DMS 273 (cell line): Measurements from ENCODE around the gene ATP2A3.

Experiments
- DNase-seq: peaks from one replicate; lab custom pipeline; 2025; ENCODE audit not compliant: unreplicated experiment; lab: John Stamatoyannopoulos, UW

ATP2A3 gene

DNA sequence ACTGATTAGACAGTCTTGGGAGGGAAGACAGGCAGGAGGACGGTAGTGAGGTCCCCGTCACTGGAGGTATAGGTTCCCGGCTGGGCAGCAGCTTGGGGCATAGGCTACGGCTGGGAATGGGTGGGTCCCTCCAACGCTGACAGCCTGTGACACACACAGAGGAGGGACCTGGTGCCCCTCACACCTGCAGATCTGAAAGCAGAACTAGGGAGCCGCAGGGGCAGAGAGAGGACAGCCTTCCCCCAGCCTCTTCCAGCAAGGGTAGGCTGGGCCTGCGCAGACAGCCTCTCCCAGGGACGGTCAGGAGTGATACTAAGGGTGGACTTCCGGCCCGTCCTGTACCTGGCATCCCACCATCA, 49.9 kb downstream of the ATP2A3 start:
- DNase-seq, result no peak

DNA sequence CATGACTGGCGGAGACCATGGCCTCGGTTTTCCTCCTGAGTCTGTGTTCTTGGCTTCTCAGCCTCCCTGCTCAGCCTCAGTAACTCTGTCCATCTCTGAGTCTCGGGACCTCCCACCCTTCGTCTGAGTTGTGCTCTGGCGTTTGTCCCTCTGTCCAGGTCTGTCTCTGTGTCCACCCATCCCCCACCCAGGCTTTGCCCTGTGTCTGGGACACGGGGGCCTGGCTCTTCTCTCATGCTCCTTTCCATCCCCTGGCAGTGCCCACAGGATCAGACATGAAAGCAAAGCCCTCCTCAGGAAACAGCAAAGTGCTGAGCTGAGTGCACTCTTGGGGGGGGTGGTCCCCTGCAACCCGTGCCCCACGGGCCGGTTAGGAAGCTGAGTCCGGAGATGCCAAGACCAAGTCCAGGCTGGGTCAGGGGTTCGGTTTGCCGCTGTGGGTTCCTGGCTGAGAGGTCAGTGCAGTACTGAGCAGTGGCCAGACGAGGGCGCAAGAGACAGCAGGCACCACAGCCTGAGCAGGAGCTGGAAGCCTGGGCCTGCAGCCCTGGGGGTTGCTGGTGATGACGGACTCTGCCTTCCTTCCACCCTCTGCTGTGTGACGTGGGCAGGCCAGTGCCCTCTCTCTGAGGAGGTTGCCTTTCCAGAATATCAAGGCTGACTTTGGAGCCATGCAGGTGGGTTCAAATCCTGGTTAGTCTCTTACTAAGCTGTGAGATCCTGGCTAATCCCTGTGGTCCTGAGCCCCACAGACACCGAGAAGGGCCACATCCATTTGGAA, 50.5 kb downstream of the ATP2A3 start:
- peak; percentile 74 for DNase-seq

DNA sequence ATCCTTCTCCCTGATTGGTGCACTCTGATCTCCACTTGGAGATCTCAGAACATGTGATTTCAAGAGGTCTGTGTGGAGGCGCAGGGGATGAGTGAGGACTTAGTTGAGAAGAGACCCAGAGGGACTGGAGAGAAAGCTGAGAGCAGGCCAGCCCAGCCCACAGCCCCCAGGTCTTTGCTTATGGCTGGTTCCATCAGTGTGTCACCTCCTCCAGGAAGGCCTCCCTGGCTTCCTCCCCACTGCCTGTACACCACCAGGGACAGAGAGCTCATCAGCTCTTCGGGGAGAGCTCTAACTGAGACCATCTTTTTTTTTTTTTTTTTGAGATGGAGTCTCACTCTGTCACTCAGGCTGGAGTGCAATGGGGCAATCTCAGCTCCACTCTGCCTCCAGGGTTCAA, 51.4 kb downstream of the ATP2A3 start:
- DNase-seq, result no peak

GRCh38 chr17:3911271-3912053, 52.8 kb downstream of the ATP2A3 start:
- DNase-seq, result peak; percentile 54

- DNase-seq, result no peak
These were observed 53.6 kb downstream of the ATP2A3 start for GRCh38 chr17:3910420-3911270.

DNA sequence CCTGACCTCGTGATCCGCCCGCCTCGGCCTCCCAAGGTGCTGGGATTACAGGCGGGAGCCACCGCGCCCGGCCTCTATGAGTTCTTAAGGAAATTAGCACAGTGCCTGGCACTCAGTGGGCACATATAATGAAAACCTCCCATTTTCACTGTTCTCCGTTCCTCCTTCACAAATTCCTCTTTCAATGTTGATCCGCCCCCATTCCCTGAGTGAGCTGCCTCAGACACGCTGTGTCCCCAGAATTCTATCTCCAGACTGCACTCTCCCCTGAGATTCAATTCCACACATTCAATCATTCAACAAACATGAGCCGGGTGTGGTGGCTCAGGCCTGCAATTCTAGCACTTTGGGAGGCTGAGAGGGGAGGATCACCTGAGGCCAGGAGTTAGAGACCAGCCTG, 55.0 kb downstream of the ATP2A3 start:
- no peak for DNase-seq

DNA sequence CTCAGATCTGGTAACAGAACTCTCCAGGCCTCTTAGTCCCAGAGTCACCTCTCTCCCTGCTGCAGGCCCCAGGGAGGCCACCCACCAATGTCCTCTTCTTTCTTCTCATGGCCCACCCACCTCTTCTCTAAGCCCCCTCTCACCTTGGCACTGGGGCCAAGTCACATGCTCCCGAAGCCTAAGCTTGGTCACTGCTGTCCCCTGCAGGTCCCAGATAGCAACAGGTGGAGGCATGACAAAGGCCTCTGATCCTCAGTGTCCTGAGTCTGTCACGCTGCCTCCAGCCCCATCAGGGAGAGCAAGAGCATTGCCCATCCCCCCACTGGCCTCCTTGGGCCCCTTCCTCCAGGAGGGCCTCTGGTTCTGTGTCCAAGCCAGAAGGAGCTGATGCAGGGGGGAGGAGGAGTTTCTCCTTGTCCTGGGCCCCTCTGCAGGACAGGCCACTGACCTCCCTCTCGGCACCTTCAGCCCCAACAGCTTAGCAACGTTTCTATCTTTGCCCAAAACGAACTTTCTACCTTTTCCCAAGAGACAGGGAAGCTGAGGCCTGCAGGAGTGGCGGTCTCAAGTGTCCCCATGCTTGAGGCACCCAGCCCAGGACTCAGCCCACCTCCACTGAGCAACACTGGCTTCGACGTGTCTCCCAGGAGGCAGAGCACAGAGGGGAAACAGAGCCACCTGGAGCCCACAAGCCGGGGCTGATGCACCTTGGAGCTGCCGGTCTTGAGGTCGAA, 56.6 kb downstream of the ATP2A3 start:
- DNase-seq, result peak; percentile 17

- no peak for DNase-seq
These were observed 57.4 kb downstream of the ATP2A3 start for GRCh38 chr17:3906881-3907280.

GRCh38 chr17:3905017-3905520, 59.2 kb downstream of the ATP2A3 start:
- peak; percentile 91 for DNase-seq

DNA sequence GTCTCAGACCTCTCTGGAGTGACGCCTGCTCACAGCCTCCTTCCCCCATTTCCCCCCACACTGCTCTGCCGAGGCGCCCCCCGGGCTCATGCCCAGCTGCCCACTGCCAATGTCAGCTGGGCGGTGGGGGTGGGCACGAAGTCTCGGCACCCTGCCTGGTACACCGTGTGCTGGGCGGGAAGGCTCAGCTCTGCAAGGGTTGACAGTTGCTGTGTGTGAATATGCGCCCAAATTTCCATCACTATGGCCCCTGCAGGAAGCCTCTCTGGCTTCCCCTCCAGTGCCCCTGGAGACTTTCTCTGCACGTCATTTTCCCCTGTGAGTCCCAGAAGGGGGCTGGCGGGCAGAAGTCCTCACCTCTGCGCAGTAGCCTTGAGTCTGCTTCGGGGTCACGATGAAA, 59.7 kb downstream of the ATP2A3 start:
- DNase-seq, result no peak

DNA sequence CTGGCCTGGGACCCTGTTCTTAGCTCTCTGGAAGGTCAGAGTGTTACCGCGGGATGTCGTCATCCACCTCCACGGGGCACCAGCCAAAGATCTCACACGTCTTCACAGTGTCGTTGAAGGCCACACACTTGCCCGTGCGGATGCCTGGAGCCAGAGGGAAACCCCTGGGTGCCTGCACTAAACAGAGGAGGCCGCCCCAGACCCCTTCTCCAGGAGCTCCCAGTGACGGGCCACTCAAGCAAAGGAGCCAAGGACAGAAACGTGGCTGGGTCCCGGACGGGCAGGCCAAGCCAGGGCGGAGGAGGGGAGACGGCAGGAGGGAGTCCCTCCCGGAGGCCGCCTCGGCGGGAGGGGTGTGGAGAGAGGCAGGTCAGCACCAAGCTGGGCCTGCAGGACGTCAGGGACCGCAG, 60.4 kb downstream of the ATP2A3 start:
- DNase-seq, result no peak

GRCh38 chr17:3903051-3903825, 61.0 kb downstream of the ATP2A3 start:
- no peak for DNase-seq

GRCh38 chr17:3900646-3901045, 63.6 kb downstream of the ATP2A3 start:
- peak; percentile 33 for DNase-seq

DNA sequence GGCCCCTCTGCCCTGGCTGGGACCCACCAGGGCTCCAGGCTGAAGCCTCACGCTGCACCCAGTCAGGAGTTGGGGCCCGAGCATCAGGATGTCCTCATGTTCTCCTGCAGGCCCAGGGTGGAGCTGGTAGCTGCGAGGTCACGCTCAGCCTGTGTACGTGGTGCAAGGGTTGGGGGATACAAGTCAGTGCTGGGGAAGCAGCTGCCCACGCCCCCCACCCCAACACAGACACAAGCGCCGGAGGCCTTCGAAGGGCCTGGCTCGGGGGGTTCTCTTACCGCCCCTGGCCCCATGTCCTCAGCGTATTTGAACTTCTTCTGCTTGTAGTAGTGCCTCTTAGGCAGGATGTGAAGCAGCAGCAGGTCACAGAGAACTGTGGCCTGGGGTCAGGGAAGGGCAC, 66.5 kb downstream of the ATP2A3 start:
- no peak for DNase-seq

DNA sequence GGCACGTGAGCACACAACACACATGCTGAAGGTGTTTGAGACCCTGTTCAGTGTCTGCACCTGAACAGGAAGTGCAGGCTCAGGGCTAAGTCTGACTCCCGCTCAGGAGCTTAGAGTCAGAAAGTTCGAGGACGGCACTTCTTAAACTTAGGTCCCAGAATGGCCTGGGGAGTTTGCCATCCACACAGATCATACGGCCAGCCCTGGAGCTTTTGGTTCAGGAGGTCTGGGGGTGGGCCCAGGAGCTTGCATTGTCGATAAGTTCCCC, 67.3 kb downstream of the ATP2A3 start:
- no peak for DNase-seq

GRCh38 chr17:3896108-3896967, 67.9 kb downstream of the ATP2A3 start:
- DNase-seq, result peak; percentile 70

GRCh38 chr17:3895354-3895753, 68.9 kb downstream of the ATP2A3 start:
- DNase-seq, result no peak

DNA sequence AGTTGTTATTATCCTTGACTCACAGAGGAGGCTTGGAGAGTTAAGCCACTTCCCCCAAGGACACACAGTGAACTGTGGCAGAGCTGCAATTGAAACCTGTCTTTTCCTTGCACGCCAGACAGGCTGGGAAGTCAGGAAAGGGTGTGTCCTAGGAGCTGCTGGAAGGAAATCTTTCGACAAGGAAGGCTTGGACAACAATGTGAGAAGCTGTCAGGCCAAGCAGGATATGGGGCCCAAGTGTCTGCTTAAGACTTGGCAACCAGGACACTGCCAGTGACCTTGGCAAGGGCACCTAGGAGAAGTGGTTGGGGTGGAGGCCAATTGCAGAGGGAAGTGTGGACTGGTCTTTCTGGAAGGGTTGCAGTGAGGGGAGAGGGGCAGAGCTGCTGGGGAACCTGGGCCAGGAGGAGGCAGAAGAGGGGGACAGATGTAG, 69.3 kb downstream of the ATP2A3 start:
- DNase-seq, result no peak

DNA sequence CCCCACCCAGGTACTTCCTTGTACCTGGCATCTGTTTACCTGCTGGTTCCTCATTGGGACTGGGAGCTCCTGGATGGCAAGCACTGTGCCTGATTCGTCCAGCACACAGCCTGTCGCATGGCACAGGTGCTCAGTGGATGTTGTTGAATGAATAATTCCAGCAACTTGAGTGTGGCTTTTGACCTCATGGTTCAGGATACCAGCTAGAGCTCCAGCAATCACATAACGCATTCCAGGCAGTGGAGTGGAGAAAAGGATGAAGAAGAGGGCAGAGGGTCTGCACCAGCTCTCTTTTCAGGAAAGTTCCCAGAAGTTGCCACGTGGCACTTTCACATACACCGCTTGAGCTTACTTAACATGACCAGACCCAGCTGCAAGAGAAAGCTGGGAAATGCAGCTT, 70.0 kb downstream of the ATP2A3 start:
- no peak for DNase-seq
